ENCODE data around the gene UEVLD. TPM values are rescaled to one million over a fixed set of nuclear protein-coding genes. Genes with fewer than 3 reads are reported as not detected.
"Not testable (repeated sequence)": the region's sequence is repeated elsewhere in the genome, so short reads cannot be mapped to it uniquely, and the experiment has no call there.

UEVLD gene
- polyA plus RNA-seq (ENCODE audit: insufficient read length in 3 of 3), result 10 to 100 TPM; 19.3 to 22.0 (median 21.2) TPM

- DNase-seq (ENCODE audit: low read depth in 3 of 3, low spot score in 2 of 3), result peak; percentile 73 to 83 (median 74)
Observed at GRCh38 chr11:18588297-18589252, at the start of gene UEVLD. Gene UEVLD, minus strand, starts transcription at chr11:18588734. Its CDS starts 80 bp downstream, at chr11:18588654.

GRCh38 chr11:18634140-18635032 is 45.9 kb upstream of the UEVLD start, which contains the start of gene SPTY2D1:
Gene SPTY2D1, minus strand, starts transcription at chr11:18634342. Its CDS starts 85 bp downstream, at chr11:18634257.
- peak; percentile 94 to 98 (median 98) for DNase-seq (ENCODE audit: low read depth in 3 of 3, low spot score in 2 of 3)

GRCh38 chr11:18633256-18634139 is 45.0 kb upstream of the UEVLD start:
- DNase-seq (ENCODE audit: low read depth in 3 of 3, low spot score in 2 of 3), result no peak

- no peak for DNase-seq (ENCODE audit: low read depth in 3 of 3, low spot score in 2 of 3)
Observed at GRCh38 chr11:18632841-18633240, 44.3 kb upstream of the UEVLD start.

- DNase-seq (ENCODE audit: low read depth in 3 of 3, low spot score in 2 of 3), result no peak
Observed at GRCh38 chr11:18624161-18624560, 35.6 kb upstream of the UEVLD start.

- DNase-seq (ENCODE audit: low read depth in 3 of 3, low spot score in 2 of 3), result no peak
Observed at GRCh38 chr11:18623707-18624106, 35.2 kb upstream of the UEVLD start.

- no peak for DNase-seq (ENCODE audit: low read depth in 3 of 3, low spot score in 2 of 3)
Observed at GRCh38 chr11:18618342-18619025, 29.9 kb upstream of the UEVLD start.

GRCh38 chr11:18617688-18618341 is 29.3 kb upstream of the UEVLD start:
- no peak for DNase-seq (ENCODE audit: low read depth in 3 of 3, low spot score in 2 of 3)

GRCh38 chr11:18615628-18616392 is 27.3 kb upstream of the UEVLD start:
- DNase-seq (ENCODE audit: low read depth in 3 of 3, low spot score in 2 of 3), result no peak

- DNase-seq (ENCODE audit: low read depth in 3 of 3, low spot score in 2 of 3), result no peak
Observed at GRCh38 chr11:18614667-18615066, 26.1 kb upstream of the UEVLD start.

- DNase-seq (ENCODE audit: low read depth in 3 of 3, low spot score in 2 of 3), result no peak
Observed at GRCh38 chr11:18612394-18612793, 23.9 kb upstream of the UEVLD start.

- no peak for DNase-seq (ENCODE audit: low read depth in 3 of 3, low spot score in 2 of 3)
Observed at GRCh38 chr11:18611196-18611595, 22.7 kb upstream of the UEVLD start.

- DNase-seq (ENCODE audit: low read depth in 3 of 3, low spot score in 2 of 3), result no peak
Observed at GRCh38 chr11:18608376-18608775, 19.8 kb upstream of the UEVLD start.

GRCh38 chr11:18600915-18601569 is 12.5 kb upstream of the UEVLD start:
- DNase-seq (ENCODE audit: low read depth in 3 of 3, low spot score in 2 of 3), result no peak

GRCh38 chr11:18599739-18600230 is 11.3 kb upstream of the UEVLD start, which contains the start of gene MISFA:
Gene MISFA, plus strand, starts transcription at chr11:18599789. Its CDS starts 140 bp downstream, at chr11:18599929.
- DNase-seq (ENCODE audit: low read depth in 3 of 3, low spot score in 2 of 3), result no peak

- no peak for DNase-seq (ENCODE audit: low read depth in 3 of 3, low spot score in 2 of 3)
Observed at GRCh38 chr11:18594999-18595749, 6.6 kb upstream of the UEVLD start.

GRCh38 chr11:18594088-18594487 is 5.6 kb upstream of the UEVLD start:
- DNase-seq (ENCODE audit: low read depth in 3 of 3, low spot score in 2 of 3), result not testable (repeated sequence)

Data from right renal cortex interstitium (tissue), 3 donors.